Tongue (tissue), 2 donors: ENCODE results near the gene SPTLC3. TPM values are rescaled to one million over a fixed set of nuclear protein-coding genes. Genes with fewer than 3 reads are reported as not detected.
"Not testable (repeated sequence)": the region's sequence is repeated elsewhere in the genome, so short reads cannot be mapped to it uniquely, and the experiment has no call there.

Experiments used
- DNase-seq: peaks from one replicate; pipeline ENCODE4 v3.0.0-alpha.2; 2015
- total RNA-seq: library from RNA; depleted of rRNA; stranded (reverse); fragments of >200 nt; gene quantifications from one replicate; pipeline ENCODE4 v1.2.3, GENCODE V29; 2014

The SPTLC3 gene
- total RNA-seq, result 15.8 TPM

DNA sequence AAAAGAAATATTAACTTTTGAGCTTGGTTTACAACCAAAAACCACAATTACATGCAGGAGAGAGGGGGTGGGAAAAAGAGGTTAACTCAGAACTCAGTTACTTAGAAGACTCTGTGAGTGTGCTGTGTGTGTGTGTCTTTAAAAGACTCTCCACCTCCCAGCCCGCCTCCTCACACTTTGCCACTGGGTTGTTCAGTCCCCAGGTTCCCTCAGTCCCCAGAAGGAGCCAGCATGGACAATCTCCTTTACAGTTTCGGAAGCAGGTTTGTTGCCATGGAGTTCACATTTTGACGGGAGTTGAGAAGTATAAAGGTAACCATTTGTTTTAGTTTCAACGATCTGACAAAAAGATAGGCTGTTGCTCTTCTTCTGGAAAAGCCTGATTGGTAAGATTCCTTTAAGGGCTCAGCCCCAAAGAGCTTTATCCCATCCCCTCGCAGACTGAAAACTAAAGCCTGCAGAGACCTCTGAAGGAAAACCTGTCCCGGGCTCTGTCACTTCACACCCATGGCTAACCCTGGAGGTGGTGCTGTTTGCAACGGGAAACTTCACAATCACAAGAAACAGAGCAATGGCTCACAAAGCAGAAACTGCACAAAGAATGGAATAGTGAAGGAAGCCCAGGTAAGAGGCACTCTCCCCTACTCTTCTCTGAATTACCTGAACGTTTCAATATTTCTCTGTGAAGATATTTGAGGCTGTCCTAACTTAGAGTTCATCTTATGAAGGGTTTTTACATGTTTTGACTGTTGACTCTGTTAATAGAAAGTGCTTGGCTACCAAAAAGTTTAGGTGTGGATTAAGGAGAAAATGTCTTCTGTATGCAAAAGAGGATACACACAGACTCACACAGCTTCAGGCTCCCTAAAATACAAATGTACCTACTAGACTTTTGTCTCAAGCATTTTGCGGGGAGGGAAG lies at the start of gene SPTLC3:
Gene SPTLC3 (plus strand): TSS at position 212 of the 921 bp plus-strand sequence. CDS start 296 bp downstream, at position 508.
- peak; percentile 73 for DNase-seq

DNA sequence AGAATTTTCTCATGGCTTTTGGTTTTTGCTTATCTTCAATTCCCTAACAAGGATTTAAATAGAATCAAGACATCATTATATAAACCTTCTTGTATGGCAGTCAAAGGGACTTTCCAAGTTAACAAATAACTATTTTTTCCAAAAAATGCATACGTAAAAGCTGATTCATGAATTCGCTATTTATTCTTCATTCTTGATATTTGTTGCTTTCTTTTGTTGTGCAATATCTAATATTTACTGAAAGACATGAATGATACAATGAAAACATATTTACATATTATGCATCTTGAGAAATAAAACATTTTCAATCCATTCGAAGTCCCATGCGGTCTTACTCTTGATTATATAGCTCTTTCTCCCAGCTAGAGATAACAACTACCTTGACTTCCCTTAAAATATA lies 47.0 kb upstream of the SPTLC3 start:
- no peak for DNase-seq

DNA sequence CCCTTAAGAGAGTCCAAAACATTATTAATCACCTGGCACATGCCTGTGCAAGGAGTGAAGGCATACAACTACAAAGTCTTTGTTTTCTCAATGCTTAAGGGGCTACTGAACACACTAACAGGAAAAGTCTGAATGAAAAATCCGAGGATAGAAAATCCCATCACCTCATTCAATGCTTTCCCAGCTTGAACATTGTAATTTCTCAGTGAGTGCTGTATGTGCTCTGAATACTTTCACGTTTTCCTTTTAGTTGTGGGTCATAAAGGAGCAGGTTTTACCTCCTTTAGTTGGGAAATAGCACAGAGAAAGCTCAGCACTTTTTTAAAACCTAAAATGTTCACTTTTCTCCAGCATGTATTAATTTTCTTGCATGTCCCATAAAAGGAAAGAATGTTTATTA lies 45.9 kb upstream of the SPTLC3 start:
- DNase-seq, result no peak

DNA sequence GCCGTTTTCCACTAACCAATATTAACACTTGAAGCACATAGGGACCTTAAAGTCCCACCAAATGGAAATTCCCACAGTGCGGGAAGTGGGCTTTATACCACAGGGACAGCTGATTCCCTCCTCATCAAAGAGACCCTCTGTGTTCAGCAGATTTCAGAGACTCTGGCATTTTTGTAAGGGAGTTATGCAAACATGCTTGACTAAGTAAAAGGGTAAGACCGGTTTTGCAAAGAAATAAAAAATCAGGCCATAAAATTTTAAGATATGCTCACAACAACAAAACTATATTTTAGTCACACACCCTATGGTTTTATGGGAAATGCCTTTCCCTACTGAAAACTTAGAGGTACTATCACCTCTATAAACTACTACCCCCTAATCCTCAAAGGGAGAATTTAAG lies 45.4 kb upstream of the SPTLC3 start:
- peak; percentile 21 for DNase-seq

DNA sequence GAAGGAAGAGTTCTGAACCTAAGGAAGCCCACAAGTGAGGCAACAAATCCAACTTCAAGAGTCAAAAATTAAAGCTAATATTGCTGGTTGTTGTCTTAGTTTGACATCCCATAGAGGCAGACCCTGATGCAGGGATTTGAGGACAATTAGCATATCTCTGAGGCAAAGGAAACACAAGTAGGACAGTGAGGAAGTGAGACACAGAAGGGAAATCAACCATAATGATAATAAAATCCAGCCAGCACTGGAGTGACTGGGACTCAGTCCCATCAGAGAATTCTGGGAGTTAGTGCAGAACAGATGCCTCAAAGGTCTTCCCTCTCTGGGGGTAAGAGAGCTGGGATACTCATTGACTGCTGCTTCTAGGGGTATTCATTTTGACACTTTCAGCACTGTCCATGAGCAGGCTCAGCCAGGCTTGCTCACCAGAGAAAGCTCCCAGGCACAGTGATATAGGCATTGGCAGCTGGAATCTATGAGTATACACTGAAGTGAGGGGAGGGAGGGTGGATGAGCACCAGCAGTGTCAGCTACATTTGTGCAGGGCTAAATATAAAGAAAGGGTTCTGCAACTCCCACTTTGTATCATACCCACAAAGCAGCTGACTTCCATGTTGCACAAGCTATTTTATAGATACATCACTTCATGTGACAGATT lies 43.4 kb upstream of the SPTLC3 start:
- DNase-seq, result no peak

DNA sequence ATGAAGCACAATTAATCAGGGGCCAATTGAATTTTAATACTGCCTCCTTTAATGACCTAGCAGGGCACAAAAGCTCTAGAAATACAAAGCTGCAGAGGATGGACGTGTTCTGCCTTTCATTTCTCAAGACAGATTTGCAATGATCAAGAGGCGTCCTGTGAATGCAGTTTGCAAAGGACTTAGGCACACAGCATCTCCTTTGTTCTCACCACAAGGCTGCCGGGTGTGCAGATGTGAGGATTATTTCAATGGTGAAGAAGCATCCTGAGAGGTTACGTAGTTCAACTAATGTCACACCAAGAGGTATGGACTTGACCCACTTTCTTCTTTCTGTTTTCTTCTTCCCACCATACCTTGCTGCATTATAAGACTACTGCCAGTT lies 42.9 kb upstream of the SPTLC3 start:
- DNase-seq, result no peak

DNA sequence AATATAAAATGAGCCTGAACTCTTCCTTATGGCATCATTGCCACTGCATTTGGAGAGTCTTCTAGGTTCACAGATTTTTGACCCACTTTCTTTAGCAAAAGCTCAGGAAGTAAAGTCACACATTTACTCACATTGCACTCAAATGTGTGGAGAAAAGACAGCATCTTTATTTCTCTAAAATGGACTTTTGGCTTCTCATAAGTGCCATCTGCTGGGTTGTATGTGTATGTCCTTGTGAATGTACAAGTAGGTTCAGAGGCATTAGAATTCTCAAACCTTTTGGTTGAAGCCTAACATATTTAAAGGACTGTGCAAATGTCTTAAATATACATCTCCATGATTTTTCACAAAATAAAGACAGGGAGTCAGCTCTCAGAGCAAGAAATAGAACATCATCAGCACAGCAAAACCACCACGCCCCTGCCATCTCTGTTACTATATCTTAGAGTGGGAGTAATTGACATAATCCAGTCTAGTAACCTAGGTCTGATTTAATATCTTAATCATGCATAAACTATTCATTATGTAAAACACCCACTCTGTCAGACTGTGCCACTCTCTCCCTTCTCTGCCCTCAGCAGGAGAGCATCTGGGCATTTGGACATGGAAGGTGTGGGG lies 42.2 kb upstream of the SPTLC3 start:
- peak; percentile 47 for DNase-seq

DNA sequence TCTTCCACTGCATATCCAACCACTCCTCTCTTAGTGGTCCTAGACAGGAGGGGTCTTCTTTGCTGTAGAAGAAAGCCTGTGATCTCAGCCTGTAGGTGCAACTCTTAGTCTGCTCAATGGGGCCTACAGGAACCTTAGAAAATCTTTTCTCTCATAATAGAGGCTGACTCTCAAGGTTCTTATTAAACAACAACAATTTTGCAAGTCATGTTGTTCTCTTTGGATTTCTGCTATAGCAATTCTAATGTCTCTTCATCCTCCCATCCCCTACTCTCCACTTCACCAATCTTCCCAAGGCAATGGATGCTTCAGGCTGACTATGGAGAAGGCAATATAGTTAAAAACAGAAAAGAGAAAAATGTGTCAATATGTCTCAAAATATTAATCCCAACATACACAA lies 40.8 kb upstream of the SPTLC3 start:
- no peak for DNase-seq

DNA sequence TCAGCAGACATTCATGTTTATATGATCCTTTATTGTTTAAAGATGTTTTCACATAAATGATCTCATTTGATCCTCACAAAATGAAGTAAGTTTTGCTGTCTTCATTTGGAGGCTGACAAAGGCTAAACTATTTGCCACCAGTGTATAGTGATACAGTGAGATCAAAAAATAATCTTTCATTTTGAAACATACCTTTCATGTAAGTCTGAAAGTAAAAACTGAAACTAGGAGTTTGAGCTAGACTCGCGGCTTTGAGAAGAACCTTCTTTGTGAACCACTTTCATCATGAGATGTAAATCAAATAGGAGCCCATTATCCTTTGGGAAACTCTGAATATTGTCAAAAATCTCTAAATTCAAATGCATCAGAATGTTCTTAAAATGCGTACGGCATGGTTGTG lies 40.3 kb upstream of the SPTLC3 start:
- DNase-seq, result no peak

DNA sequence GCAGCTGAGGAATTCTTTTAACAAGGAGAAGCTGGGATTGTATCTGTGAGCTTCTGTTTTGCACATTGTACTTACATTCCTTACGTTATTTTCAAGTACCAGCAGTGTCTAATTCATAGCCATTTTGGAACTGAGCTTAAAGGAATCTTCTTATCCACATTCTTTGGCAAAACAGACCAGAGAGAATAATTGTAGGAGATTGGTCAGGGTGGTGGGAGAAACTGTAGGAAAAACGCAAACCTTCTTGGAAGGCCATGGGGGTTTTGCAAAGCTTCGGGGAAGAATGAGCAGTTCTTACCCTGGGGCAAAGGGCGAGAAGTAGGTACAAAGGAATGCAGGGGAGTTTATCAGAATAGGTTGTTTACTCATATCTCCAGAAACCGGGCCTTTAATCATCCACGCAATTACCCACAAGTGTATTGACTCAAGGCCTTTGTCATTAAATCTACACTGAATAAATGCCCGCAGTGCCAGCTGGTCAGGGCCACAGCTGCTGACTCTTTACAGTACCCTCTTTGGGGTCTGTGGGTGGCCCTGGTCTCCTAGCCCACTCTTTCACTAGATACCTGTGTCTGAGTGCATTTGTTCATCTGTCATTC lies 39.6 kb upstream of the SPTLC3 start:
- no peak for DNase-seq

DNA sequence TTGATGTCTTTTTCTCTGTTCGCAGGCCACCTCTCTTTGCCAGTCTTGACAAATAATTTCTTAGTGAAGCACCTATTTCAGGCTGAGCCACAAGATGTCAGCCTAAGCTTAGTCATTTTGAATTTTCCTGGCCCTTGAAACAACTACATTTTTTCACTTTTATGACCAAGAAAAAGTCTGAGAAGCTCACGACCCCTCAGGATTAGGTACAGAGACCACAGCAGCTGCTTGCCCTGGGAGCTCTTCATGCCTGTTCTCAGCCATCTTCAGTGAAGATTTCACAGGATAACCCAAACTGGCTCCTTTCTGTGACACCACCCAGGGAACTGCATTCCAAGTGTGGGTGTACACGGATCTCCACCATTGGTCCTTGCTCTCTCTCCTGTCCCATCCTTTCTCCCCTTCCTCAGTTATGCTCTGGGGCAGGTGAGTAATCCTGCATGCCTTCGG lies 38.4 kb upstream of the SPTLC3 start:
- DNase-seq, result peak; percentile 58

DNA sequence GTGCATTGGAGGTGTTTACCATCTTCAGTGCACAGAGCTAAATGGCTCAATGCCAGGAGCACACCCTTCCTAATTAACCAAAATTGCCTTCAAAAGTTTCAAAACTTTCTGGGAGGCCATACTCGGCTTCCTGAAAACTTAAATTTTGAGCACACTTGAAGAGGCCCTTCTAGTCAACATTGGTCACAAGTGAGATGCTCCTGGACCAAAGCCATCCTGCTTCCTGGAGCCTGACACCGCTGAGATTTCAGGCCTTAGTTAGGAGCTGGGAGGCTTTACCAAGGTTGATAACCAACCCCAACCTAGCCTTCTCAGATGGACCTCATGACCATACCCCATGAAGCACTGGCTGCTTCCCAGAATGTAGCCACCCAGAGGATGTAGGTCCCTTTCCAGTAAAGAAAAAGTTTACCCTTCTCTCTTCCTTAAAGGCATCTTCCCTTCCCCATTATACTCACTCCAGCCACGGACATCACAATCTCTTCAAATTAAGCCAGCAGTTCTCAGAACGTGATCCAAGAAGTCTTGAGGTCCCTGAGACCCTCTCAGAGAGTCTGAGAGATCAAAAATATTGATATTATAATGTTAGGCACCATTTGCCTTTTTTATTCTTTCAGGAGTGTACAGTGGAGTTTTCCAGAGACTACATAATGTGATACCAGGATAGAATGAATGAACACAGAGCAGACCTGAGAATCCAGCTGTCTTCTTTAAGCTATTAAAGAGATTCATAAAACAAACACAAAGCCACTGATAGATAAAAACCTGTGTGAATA lies 32.8 kb upstream of the SPTLC3 start:
- no peak for DNase-seq

DNA sequence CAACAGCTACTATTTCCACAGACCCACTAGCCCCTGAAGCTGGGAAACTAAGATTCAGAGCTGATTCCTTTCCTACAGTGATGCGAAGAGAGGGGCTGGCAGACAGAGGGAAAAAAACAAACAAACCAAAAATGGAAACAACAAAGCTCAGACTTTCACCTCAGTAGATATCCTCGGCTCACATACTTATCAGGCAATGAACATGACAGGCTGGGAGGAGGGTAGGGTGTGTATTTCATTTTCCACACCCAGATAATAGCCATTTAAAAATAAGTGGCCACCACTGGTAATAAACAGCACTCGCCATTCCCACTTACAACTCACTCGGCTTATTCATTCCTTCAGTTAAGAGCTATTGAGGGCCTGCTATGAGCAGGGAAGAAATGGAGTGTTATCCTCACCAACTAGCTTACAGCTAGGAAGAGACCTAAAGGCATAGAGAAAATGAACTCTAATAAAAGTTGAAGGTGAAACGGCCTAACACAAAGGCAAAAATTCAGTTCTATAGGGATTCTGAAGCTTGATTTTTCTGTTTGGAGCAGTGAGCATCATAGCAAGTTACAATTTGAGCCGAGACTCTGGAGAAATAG lies 32.0 kb upstream of the SPTLC3 start:
- DNase-seq, result no peak

DNA sequence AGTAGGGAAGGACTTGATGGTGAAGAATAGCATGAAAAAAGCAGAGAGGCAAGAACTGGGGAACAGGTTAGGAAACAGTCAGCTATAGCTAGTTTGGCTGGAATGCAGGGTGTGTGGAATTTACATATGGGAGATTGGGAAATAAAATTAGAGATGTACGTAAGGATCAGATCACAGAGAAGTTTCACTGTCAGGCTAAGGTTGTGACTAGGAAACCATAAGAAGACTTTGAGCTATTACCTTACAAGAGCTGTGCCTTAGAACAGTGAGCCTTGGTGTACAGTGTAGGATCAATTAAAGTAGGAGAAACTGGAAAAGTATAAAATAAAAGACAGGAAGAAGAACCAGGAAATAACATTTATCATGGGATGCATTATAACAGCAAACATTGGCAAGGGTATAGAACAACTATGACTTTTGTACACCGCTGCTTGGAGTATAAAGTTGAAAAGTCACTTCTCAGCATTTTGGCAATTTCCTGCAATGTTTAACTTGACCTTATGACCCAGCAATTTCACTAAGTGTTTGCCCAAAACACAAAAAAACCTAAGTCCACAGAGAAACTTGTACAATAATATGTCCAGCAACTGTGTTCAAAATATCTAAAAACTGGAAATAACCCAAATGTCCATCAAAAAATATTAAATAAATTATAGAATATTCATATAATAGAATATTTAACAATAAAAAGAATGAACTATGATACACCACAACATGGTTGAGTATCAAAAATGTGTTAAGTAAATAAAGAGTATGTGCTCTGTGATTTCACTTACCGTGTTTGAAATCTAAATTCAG lies 31.2 kb upstream of the SPTLC3 start:
- DNase-seq, result no peak

DNA sequence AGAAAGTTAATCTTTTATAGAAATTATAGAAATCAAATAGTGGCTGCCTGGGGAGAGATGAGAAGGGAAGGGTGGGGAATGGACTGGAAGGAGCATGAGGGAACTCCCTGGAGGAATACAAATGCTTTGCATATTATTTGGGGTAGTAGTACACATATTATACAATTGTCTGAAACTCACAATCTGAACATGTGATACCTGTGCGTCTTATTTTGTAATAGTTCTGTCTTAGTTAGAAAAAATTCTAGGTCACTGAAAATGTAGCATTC lies 30.7 kb upstream of the SPTLC3 start:
- no peak for DNase-seq

DNA sequence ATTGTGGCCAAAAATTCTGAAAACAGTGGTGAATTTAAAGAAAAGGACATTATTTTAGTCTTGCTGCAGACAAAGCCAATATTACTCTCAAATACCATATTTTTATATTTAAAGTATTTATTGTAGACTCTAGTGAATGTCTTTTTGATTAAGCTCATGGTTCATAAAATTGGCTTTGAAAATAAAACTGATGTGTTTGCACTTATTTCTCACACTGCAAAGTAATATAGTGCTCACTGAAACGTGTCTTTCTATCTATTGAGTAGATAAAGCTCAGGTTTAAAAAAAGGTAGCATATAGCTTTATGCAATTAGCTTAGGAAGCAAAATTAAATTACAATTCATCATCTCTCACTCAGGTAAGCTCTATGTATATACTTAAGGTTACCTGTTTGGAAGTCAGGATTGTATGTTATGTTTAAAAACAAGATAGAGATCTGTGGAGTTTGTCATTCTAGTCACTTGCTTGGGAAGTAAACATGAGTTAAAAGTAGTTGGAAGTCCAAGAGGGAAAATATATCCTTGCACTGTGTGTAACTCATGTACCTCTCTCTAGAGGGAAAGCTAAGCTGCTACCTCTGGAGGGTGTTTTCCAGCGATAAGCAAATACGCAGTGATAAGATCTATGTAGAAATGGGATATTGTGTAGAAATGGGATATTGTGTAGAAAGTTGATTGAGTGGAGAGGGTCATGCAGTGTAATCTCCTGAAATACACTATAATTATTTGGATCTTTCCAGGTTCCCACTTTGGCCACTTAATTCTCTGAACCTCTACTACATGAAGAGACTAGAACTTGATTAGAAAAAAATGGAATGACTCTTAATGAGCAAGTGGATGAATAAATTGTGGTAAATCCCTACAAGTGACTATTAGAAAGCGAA lies 29.9 kb upstream of the SPTLC3 start:
- DNase-seq, result no peak

DNA sequence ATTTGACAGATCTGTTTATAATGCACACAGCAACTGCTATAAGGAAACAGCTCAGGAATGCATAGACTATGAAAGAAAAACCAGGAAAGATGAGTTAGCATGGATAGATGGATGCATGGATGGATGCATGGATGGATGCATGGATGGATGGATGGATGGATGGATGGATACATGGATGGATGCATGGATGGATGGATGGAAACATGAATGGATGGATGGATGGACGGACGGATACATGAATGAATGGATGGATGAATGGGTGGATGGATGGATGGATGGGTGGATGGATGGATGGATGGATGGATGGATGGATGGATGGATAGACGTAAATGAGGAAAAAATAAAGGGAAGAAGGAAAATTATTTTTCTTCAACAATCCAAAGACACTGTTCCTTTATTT lies 29.1 kb upstream of the SPTLC3 start:
- not testable (repeated sequence) for DNase-seq

DNA sequence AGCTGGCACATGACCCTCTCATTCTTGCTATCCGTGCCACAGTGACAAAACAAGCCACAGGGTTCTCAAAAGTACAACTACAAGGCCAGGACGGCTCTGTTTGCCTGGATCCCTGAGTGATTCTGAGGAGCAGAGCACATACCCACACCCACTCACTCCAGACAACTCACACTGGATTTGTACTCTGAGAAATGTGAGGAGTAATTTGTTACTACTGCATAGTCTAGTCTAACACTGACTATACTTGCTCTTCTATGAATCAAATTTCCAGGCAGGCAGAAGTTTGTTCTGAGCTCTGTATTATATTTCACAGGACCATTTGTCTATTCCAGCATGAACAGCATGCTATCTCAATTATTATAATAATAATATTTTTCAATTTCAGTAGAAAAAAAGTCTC lies 26.7 kb upstream of the SPTLC3 start:
- DNase-seq, result no peak

DNA sequence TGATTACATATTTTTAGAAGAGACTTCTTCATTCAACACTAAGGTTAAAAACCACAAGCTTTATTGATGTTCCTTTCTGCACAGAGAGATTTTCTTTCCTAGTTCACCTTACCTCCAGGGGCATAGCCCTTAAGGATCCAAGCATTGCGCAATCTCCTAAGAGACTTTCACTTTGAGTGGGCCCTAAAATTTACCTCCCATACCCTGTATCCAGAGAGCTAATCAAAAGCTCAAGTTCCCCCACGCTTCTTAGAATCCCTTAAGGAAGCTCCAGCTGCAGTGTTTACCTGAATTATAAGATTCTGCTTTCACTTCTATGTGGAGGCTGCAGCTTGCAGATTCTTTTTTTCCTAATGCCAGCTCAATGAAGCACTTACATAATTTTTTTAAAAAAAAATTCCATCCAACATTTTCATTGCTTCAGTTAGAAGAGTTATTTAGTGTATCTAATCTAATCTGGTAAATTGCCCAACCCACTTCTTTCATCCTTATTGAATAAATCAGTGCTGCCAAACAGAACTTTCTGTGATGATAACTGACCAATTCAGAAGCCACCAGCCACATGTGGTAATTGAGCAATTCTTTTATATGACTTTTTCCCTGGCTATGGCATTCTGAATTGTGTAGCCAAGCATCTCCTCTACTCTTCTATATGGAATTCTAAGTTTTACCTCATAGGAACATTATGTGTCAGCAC lies 24.6 kb upstream of the SPTLC3 start:
- no peak for DNase-seq
